HG02870 (cell line): ENCODE measurements around the gene GNAT1.
"Not testable (repeated sequence)": the region's sequence is repeated elsewhere in the genome, so short reads cannot be mapped to it uniquely, and the experiment has no call there.

Experiments
- ATAC-seq: cut with Tn5 transposase; IDR thresholded peaks from one replicate; pipeline ENCODE4 v1.9.1; 2021; ENCODE audit warnings: mild to moderate bottlenecking, moderate library complexity; ENCODE audit not compliant: unreplicated experiment

GNAT1 gene

GRCh38 chr3:50201573-50202315, 10.3 kb downstream of the GNAT1 start:
- ATAC-seq: no peak

DNA sequence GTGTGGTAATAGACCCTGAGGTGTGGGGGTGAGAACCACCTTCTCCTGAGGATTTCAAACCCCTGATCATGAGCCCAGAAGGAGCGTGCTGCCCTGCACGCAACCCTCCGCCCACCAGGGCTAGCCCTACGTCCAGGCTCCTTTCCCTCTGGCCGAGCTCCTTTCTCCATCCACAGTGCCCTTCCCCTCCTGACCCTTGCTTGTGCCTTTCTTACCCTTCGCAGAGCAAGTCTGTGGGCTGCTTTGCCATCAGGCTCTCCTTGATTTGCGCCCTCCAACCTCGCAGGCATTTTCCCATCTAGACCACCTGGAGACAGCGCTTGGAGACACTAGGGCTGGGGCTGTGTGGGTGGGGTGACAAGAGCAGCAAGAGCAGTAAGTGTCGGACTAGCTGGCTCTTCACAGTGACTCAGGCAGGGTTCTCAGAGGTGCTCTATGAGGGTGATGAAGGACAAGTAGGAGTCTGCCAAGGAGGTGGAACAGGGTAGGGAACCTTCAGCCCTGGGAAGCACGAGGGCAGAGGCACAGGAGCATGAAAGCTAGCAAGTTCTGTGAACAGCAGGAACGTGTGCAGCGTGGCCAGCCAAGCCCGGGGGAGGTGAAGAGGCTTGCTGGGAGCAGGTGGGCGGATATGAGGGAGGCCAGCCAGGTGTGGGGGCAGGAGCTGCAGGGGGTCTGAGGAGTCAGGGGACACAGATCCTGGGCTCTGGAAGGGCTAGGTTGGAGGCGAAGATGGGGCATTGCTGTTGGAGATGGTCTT, 11.1 kb downstream of the GNAT1 start:
- ATAC-seq: no peak

GRCh38 chr3:50203113-50203808, 11.9 kb downstream of the GNAT1 start:
- ATAC-seq: no peak

DNA sequence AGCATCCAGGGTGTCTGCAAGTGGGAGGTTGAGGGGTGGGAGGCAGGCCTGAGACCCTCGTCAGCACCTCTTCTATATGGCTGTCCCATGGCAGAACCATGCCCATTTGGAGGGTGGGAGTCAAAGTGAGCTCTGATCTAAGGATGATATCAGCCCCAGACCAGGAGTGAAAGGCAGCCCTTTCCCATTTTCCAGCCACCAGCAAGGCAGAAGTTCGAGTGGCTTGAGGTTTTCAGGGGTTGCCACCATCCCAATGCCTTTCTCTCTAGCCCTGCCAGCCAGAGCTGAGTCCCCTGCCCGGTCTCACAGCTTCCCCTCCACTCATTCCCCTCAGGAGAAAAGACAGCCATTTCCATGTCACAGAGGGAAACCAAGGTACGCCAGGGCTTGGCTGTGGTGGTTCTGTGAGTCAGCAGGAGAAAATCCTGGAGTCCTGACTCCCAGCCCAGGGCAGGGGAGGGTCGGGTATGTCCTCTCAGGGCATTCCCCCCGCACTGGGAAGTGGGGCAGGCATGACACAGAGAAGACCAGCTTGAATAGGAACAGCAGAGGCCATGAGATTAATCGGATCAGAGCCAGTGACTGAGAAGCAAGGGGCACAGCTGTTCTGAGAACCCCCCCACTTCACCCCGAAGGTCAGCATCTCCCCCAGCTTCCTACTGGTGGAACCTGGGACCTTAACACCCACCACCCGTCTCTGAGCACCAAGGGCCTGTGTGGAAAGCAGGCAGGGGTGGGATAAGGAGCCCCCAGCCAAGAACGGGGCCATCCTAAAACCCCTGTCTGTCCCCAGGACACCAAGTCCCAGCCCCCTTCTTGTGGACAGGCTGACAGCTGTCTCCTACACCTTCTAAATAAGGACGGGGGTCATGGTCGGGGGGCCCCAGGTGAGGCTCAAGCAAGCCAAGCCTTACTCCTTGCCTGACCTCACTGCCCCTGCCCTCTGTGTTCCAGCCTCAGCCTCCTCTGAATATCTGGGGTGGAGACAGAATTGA, 12.7 kb downstream of the GNAT1 start:
- no peak for ATAC-seq

DNA sequence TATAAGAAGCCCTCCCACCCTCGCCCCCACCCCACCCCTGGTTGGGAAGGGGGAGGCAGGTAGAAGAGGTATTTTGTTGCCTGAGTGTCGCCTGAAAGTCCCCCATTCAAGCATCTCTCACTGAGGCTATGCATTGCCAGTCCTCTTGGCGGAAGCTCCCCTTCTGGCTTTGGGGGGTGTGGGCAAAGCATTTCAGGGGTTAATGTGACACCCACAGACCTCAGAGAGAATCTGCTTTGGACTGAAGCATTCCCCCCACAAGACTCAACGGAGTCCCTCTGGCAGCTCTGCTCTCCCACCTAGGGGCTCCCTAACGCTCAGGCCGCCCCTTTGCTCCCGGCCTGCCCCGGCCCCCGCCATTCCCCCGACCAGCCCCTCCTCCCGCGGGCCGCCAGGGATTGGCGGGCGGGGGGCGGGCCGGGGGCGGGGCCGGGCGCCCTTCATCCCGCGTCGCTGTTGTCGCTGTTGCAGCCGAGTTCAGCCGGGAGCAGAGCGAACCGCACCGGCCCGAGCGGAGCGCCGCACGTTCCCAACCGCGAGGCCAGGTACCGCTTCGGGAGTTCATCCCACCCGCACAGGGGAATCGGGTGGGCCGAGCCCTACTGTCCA, 13.5 kb downstream of the GNAT1 start, which contains the start of gene SLC38A3:
Gene SLC38A3, plus strand, starts transcription at position 468 of the 609 bp plus-strand sequence. CDS start 8,929 bp downstream, outside the sequence.
- no peak for ATAC-seq

DNA sequence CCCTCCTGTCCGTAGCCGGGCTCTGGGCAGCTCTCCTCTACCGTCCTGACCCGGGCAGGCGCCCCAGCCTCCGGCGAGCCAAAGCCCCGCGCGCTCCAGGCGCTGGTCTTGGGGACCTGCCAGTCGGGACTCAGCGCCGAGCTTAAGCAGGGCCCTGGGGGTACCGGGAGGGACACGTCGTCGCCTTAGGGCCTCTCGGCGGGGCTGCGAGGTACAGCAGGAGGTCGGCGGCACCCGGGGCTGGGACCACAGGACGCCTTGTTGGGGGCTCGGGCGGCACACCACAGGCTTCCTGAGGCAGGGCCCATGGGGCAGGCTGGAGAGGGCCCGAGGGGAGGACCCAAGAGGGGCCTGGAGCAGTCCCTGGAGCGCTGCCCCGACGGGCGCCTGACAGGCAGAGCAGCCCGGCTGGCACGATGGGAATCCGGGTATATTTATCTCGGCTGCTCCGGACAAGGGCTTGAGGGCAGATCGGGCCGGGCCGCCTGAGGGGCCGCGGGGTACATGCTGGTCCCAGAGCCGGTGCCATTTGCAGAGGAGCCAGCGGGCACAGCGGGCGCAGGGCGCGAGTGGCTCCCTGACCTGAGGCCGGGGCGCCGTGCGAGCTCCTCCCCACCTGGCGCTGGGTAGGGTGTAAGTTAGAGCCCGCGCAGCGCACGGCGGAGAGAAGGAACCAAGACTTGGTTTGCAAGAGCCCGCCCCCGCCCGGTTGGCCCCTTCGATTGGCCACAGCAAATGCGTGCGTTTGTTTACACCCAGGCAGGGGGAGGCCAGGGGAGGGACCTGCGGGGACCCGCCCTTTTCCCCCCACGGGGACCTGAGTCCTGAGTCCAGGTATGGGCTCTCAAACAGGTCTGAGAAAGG, 14.2 kb downstream of the GNAT1 start:
- ATAC-seq: no peak

DNA sequence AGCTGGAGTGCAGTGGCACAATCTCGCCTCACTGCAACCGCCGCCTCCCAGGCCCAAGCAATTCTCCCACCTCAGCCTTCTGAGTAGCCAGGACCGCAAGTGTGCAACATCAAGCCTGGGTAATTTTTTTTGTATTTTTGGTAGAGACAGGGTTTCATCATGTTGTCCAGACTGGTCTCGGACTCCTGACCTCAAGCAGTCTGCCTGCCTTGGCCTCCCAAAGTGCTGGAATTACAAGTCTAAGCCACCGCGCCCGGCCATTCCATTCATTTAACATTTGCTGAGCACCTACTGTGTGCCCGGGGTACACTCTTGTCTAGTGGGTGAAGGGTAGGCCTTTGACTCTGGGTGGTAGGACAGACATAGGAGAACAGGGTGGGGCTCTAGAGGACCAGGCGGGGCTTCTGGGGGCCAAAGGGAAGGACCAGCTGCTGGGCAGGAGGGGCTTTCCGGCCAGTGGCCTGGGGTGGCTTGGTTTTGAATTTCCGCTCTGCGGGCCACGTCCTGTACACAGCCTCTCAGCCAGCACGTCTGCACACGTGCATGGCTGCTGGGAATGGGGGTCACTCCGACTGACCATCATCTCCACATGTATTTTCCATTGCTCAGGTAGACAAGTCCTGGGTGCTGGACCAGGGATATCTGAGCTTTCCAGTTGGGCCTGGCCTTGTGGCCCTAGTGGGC, 16.1 kb downstream of the GNAT1 start:
- no peak for ATAC-seq

GRCh38 chr3:50208677-50209344, 17.4 kb downstream of the GNAT1 start:
- no peak for ATAC-seq

GRCh38 chr3:50210176-50210509, 18.7 kb downstream of the GNAT1 start:
- no peak for ATAC-seq

DNA sequence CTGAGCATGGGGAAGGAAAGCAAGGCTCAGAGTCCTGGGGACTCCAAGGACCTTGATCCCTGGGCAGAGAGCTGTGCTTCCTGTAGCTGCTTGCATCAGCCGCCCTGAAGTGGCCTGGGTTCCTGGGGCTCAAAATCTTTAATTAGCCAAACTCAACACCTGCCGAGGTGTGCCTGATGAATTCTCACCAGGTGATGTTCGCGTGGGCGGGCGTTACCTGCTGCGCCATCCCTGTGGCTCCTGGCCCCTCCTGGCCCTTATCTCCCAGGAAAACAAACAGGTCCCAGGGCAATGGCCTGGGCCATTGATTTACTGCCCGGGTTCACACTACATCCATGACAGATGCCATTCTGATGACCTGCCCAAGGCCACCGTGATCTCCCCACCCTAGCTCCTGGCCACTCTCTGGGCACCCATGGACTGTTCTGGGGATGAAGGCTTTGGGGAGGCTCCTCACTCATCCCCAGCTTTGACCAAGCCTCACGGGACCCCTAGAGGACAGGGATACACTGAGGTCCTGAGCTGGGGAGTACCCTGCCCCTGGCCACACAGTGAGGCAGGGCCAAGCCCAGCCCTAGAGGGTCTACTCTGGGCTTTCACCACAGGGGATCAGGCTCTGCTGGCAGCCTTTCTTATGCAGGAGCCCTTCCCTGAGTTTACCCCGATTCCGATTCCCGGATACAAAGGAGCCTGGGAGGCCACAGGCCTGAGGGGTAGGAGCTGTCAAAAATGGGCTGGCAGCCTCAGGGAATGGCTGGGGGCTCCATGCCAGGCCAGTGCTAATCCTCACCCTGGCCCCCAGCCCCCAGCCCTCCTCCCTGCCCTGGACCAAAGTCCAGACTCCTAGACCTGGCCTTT, 19.3 kb downstream of the GNAT1 start:
- no peak for ATAC-seq

- ATAC-seq: not testable (repeated sequence)
Observed at GRCh38 chr3:50211368-50211717, 19.9 kb downstream of the GNAT1 start.

DNA sequence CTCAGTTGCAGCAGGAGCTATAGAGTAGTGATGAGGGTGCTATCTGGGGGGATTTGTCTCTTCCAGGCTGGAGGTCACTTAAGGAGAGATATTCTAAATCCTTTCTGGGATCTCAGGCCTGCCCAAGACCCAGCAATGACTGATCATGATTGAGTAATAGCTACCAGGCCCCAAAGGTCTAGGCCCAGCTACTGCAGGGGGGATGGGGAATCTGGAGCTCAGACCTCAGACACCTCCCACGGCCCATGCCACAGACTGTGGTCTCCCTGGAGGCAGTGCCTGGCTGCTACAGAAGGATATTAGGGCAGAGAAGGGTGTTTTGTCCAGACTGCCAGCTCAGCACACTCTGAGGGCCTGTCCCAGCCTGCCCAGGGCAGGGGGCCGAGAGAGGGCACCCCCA, 20.5 kb downstream of the GNAT1 start:
- no peak for ATAC-seq

DNA sequence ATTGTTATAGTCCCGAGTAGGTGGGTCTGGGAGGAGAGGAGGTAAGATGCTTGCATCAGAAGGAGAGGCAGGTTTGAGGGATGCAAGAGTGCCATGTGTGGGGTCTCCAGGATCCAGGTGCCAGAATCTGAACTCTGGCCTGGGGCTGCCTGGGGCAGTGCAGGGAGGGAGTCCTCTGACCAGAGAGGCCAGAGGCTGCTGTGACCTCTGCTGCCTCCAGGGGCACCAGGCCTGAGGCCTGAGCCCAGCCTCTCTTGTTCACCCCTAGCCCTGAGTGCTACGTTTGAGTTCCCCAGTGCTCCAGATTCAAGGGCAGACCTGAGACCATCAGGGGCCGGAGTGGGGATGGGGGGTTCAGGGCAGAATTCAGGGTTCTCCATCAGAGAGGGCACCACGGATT, 21.1 kb downstream of the GNAT1 start:
- ATAC-seq: no peak

DNA sequence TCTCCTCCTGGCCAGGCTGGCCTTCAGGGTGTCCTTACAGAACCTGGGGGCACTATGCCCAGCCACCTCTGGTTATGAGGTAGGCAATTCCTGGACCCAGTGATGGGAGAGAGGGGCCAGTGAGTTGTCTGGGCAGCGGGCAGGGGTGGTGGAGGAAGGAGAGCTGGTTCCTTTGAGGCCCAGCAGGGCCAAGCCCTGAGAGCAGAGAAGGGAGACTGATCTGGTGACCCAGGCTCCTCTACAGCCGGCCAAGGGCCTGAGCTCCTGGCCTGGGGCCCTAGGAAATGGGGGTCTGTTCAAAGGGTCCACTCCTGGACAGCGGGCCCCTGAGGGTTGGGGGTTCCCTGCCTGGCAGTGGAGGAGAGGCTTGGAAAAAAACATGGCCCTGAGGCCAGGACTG, 21.6 kb downstream of the GNAT1 start:
- no peak for ATAC-seq

DNA sequence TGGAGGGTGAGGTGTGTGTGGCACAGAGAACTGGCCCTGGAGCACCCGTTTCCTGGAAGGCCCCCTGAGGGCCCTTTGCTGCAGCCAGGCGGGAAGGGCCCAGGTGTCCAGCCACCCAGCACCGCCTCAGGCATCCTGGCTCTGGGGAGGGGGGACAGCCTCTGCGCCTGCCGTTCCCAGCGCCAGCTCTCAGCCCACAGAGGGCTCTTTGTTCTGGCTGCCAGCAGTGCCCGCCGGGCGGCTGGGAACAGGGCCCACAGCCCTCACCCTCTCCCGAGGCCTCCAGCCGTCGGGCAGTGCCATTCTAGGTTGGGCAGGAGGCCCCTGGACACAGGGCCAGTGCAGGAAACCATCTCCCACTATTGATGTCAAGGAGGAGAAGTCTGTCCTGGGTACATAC, 22.0 kb downstream of the GNAT1 start:
- no peak for ATAC-seq

DNA sequence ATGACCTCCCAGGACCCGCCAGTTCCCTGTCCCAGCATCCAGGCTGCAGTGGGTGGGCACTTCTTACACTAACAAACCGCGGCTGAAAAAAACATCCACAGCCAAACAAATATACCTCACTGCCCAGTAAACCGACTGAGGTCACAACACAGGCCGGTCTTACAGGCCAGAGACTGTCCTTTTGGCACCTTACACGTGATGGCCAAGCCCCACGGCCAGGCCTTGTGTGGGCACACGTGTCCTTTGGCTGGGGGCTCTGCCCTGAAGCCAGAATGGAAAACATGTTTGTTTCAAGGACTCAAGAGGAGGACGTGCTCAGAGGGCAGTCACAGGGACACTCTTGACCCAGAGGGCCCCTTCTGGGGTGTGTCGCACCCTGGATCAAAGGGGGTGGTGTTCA, 23.4 kb downstream of the GNAT1 start:
- ATAC-seq: no peak

DNA sequence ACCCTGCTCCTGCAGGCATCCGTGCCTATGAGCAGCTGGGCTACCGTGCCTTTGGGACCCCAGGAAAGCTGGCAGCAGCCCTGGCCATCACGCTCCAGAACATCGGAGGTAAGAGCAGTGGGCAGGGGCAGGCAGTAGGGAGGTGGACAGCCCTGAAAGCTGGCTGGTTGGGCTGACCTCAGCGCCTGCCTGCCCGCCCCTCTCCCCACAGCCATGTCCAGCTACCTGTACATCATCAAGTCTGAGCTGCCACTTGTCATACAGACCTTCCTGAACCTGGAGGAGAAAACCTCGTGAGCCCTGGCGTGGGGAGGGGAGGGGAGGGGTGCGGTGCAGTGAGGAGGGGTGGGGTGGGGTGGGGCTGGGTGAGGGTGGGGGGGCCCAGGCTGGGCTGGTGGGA, 24.1 kb downstream of the GNAT1 start:
- ATAC-seq: no peak
